ENCODE results near the gene MRAS. TPM values are rescaled to one million over a fixed set of nuclear protein-coding genes. Genes with fewer than 3 reads are reported as not detected.

MRAS gene
- total RNA-seq, 1 donor from 2014 or later, result 79.4 TPM

DNA sequence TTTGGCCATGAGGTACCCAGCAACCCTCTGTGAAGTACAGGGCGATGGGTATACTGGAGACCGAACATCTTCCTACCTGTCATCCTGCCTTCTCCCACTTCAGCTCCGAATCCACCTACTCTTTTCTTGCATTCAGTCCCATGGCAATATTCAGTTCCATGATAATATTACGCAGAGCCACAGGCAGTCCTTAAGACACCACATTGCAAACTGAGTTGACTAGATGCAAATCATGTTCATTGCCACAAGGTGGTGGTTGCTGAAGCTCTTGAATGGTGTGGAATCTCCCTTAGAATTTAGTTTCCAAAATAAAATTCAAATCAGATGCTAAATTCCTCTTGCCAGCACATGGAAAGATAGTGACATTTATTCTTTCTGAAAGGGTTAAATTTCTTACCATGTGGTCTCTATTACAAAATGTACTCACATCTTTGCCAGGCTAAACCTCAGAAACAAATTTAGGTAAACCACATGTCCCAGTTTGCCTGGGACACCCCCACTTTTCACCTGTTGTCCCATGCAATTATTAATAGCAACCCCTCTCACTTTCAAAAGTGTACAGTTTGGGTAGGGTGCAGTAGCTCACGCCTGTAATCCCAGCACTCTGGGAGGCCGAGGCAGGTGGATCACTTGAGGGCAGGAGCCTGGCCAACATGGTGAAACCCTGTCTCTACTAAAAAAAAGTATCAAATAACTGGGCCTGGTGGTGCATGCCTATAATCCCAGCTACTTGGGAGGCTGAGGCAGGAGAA, 17.1 kb upstream of the MRAS start:
- peak; percentile 9 for TF ChIP-seq CTCF (IDR thresholded peaks at IDR 0.05)
- Histone ChIP-seq H3K27me3 (no peaks in the 10 kb centered on the region), H3K4me3 (no peak overlapping the region), H3K36me3 (no peaks in the 10 kb centered on the region), H3K4me1 (peaks cover 8% of the 10 kb centered on the region), H3K27ac (no peak overlapping the region), H3K9me3 (no peaks in the 10 kb centered on the region)
- intact Hi-C loops (cut with DNase I), result no loop called here
- ATAC-seq (no peak), DNase-seq (no peak)

DNA sequence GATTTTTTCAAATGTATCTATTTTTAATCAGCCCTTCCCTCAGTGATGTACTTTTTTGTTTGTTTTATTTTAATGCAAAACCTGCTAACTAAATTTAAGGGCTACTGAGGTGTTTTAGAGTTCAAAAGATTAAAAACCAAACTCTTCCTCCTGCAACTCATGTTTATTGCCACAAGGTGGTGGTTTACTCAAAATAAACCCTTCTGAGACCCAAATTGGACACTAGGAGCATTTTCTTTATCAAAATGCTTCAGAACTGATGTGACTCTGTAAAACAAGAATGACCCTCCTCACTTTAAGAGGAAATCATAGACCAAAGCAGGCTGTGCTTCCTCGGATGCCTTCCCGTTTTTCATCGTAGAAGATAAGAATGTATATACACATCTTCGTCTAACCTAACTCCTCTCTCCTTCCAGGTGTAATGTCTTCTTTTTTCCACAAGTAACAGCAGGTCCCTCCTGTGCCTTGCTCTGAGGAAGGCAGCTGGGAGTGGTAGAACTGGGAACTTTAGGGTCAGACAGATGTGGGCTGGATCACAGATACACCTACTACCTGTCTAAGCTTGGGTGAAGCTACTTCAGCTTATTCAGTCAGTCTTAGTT, 15.8 kb upstream of the MRAS start:
- no peak for DNase-seq
- Histone ChIP-seq H3K9me3 (no peaks in the 10 kb centered on the region), H3K4me1 (peaks cover 8% of the 10 kb centered on the region), H3K27me3 (no peaks in the 10 kb centered on the region), H3K4me3 (no peak overlapping the region), H3K27ac (no peak overlapping the region), H3K36me3 (no peaks in the 10 kb centered on the region)
- ATAC-seq, result no peak
- intact Hi-C loops (cut with DNase I), result no loop called here
- peak; percentile 65 for TF ChIP-seq CTCF (IDR thresholded peaks at IDR 0.05)

DNA sequence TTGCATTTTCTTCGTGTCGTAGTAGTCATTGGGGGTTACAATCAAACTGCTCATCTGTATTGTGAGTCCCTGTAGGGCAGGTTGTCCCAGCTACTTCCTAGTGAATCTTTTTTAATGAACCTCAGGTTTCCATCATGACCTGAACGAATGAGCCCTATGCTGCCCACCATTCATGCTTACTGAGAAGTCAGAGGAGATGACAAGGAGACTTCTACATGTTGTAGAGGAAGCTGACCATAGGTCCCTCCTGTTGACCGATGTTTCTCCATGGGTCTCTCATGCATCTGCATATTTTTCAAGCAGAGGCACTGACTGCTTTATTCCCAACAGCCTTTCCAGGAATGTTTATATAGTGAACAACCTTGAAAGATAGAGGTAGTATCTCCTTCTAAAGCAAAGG, 13.8 kb upstream of the MRAS start:
- no peak for ATAC-seq
- intact Hi-C loops (cut with DNase I), result no loop called here

DNA sequence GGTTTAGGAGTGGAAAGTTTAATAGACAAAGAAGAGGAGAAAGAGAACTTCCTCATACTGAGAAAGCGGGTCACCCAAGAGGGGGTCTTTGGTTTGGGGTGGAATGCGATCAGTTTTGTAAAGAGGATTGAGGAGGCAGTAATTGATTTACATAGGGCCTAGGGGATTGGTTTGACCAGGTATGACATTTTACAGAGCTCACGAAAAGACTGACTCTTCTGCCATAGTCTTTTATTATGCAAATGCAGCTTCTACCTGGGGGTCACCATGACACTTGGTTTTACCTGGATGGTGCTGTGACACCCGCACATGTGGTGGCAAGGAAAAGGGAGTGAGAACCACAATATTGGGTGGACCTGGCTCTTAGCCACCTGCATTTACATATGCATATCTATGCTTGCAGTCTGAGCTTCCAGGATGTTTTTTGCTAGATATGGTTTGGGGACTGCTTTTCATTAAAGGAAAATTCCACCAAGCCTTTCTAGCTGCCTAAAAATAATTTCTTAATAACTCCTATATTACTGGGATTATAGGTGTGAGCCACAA, 11.9 kb upstream of the MRAS start:
- H3K36me3 ChIP-seq, result no peaks in the 10 kb centered on the region
- no peaks in the 10 kb centered on the region for H3K4me1 ChIP-seq
- TF ChIP-seq CTCF (IDR thresholded peaks at IDR 0.05), result no peak
- intact Hi-C loops (cut with DNase I), result no loop called here
- no peaks in the 10 kb centered on the region for H3K9me3 ChIP-seq
- ATAC-seq (no peak), DNase-seq (no peak)
- no peak overlapping the region for H3K4me3 ChIP-seq
- H3K27ac ChIP-seq, result no peak overlapping the region
- H3K27me3 ChIP-seq, result no peaks in the 10 kb centered on the region

More for the DNA sequence above, 13.8 kb upstream of the MRAS start:
- TF ChIP-seq CTCF (IDR thresholded peaks at IDR 0.05), result no peak
- no peak for DNase-seq
- Histone ChIP-seq H3K27me3 (no peaks in the 10 kb centered on the region), H3K4me1 (no peaks in the 10 kb centered on the region), H3K9me3 (no peaks in the 10 kb centered on the region), H3K36me3 (no peaks in the 10 kb centered on the region), H3K27ac (no peak overlapping the region), H3K4me3 (no peak overlapping the region)

GRCh38 chr3:138338244-138338643, 10.1 kb upstream of the MRAS start:
- Histone ChIP-seq H3K4me1 (no peaks in the 10 kb centered on the region), H3K4me3 (no peak overlapping the region), H3K36me3 (no peaks in the 10 kb centered on the region), H3K27ac (no peak overlapping the region), H3K9me3 (no peaks in the 10 kb centered on the region), H3K27me3 (no peaks in the 10 kb centered on the region)
- DNase-seq (no peak), ATAC-seq (no peak)
- TF ChIP-seq CTCF (IDR thresholded peaks at IDR 0.05), result no peak
- intact Hi-C loops (cut with DNase I), result no loop called here
